HuH-7 (cell line): ENCODE results near the gene MPHOSPH9.

Experiments
- DNase-seq: peaks from one replicate; pipeline ENCODE4 v3.0.0; 2011; ENCODE audit warnings: low spot score

Gene MPHOSPH9

GRCh38 chr12:123232807-123233504 lies at the start of gene MPHOSPH9, which contains the start of gene MTRFR:
TSS of gene MPHOSPH9 (minus strand) at chr12:123233141. CDS start at chr12:123230364, 2,777 bp downstream.
TSS of gene MTRFR (plus strand) at chr12:123233436. CDS start at chr12:123253675, 20,239 bp downstream.
- peak; percentile 92 for DNase-seq

- DNase-seq, result no peak
Observed at GRCh38 chr12:123282111-123282510, 49.2 kb upstream of the MPHOSPH9 start.

GRCh38 chr12:123280971-123281370 lies 48.0 kb upstream of the MPHOSPH9 start:
- DNase-seq, result no peak

- no peak for DNase-seq
Observed at GRCh38 chr12:123278101-123278627, 45.2 kb upstream of the MPHOSPH9 start.

- DNase-seq, result no peak
Observed at GRCh38 chr12:123273166-123273565, 40.2 kb upstream of the MPHOSPH9 start.

GRCh38 chr12:123271001-123271668 lies 38.2 kb upstream of the MPHOSPH9 start:
- peak; percentile 78 for DNase-seq

- DNase-seq, result peak; percentile 57
Observed at GRCh38 chr12:123270214-123271000, 37.5 kb upstream of the MPHOSPH9 start.

GRCh38 chr12:123269896-123270213 lies 36.9 kb upstream of the MPHOSPH9 start:
- no peak for DNase-seq

GRCh38 chr12:123269395-123269892 lies 36.5 kb upstream of the MPHOSPH9 start:
- DNase-seq, result no peak

- no peak for DNase-seq
Observed at GRCh38 chr12:123268850-123269249, 35.9 kb upstream of the MPHOSPH9 start.

- DNase-seq, result no peak
Observed at GRCh38 chr12:123267991-123268843, 35.3 kb upstream of the MPHOSPH9 start.

GRCh38 chr12:123267335-123267920 lies 34.5 kb upstream of the MPHOSPH9 start:
- DNase-seq, result no peak

GRCh38 chr12:123266679-123267277 lies 33.8 kb upstream of the MPHOSPH9 start:
- no peak for DNase-seq

GRCh38 chr12:123265851-123266678 lies 33.1 kb upstream of the MPHOSPH9 start:
- DNase-seq, result no peak

GRCh38 chr12:123264642-123265041 lies 31.7 kb upstream of the MPHOSPH9 start:
- DNase-seq, result peak; percentile 52

GRCh38 chr12:123263196-123263817 lies 30.4 kb upstream of the MPHOSPH9 start:
- no peak for DNase-seq

- no peak for DNase-seq
Observed at GRCh38 chr12:123261196-123261595, 28.3 kb upstream of the MPHOSPH9 start.

- DNase-seq, result no peak
Observed at GRCh38 chr12:123260081-123260480, 27.1 kb upstream of the MPHOSPH9 start.

GRCh38 chr12:123258593-123258992 lies 25.7 kb upstream of the MPHOSPH9 start:
- no peak for DNase-seq
